ENCODE data around the gene BLOC1S3.
A peak's percentile ranks its signal among the peaks of the same experiment; 100 is the strongest.

The BLOC1S3 gene

GRCh38 chr19:45161738-45162607, 16.6 kb upstream of the BLOC1S3 start:
- no peaks in the 10 kb centered on the region for H3K36me3 ChIP-seq (ENCODE audit: control insufficient read depth in 5 of 5, insufficient read depth in 5 of 5, low read length in 5 of 5)
- H3K4me1 ChIP-seq (ENCODE audit: control insufficient read depth in 5 of 5, insufficient read depth in 5 of 5, low read length in 5 of 5), result peaks cover 0 to 18% (median 12%) of the 10 kb centered on the region in 5 donors
- no peaks in the 10 kb centered on the region for H3K9me3 ChIP-seq (ENCODE audit: control insufficient read depth in 5 of 5, low read length in 5 of 5)
- H3K27me3 ChIP-seq (ENCODE audit: control insufficient read depth in 5 of 5, insufficient read depth in 4 of 5, low read length in 5 of 5), result peaks cover 46 to 58% (median 53%) of the 10 kb centered on the region in 5 donors
- no peak overlapping the region for H3K4me3 ChIP-seq (ENCODE audit: low read depth in 1 of 5, low read length in 5 of 5)
- H3K9ac ChIP-seq (ENCODE audit: low read length in 5 of 5), result no peak overlapping the region
- no peak overlapping the region for H3K27ac ChIP-seq (ENCODE audit: low read depth, low read length)

GRCh38 chr19:45162608-45163143, 15.9 kb upstream of the BLOC1S3 start:
- Histone ChIP-seq H3K27me3 (ENCODE audit: control insufficient read depth in 5 of 5, insufficient read depth in 4 of 5, low read length in 5 of 5) (peaks cover 46 to 55% (median 52%) of the 10 kb centered on the region in 5 donors), H3K36me3 (ENCODE audit: control insufficient read depth in 5 of 5, insufficient read depth in 5 of 5, low read length in 5 of 5) (no peaks in the 10 kb centered on the region), H3K4me3 (ENCODE audit: low read depth in 1 of 5, low read length in 5 of 5) (no peak overlapping the region), H3K9ac (ENCODE audit: low read length in 5 of 5) (no peak overlapping the region), H3K9me3 (ENCODE audit: control insufficient read depth in 5 of 5, low read length in 5 of 5) (no peaks in the 10 kb centered on the region), H3K4me1 (ENCODE audit: control insufficient read depth in 5 of 5, insufficient read depth in 5 of 5, low read length in 5 of 5) (peaks cover 0 to 18% (median 13%) of the 10 kb centered on the region in 5 donors), H3K27ac (ENCODE audit: low read depth, low read length) (no peak overlapping the region)

GRCh38 chr19:45163156-45163555, 15.4 kb upstream of the BLOC1S3 start:
- H3K27ac ChIP-seq (ENCODE audit: low read depth, low read length), result no peak overlapping the region
- peaks cover 0 to 18% (median 13%) of the 10 kb centered on the region in 5 donors for H3K4me1 ChIP-seq (ENCODE audit: control insufficient read depth in 5 of 5, insufficient read depth in 5 of 5, low read length in 5 of 5)
- no peaks in the 10 kb centered on the region for H3K9me3 ChIP-seq (ENCODE audit: control insufficient read depth in 5 of 5, low read length in 5 of 5)
- H3K4me3 ChIP-seq (ENCODE audit: low read depth in 1 of 5, low read length in 5 of 5), result no peak overlapping the region
- no peak overlapping the region for H3K9ac ChIP-seq (ENCODE audit: low read length in 5 of 5)
- H3K36me3 ChIP-seq (ENCODE audit: control insufficient read depth in 5 of 5, insufficient read depth in 5 of 5, low read length in 5 of 5), result no peaks in the 10 kb centered on the region
- H3K27me3 ChIP-seq (ENCODE audit: control insufficient read depth in 5 of 5, insufficient read depth in 4 of 5, low read length in 5 of 5), result peaks cover 43 to 50% (median 49%) of the 10 kb centered on the region in 5 donors

GRCh38 chr19:45163751-45164460, 14.7 kb upstream of the BLOC1S3 start:
- Histone ChIP-seq H3K9ac (ENCODE audit: low read length in 5 of 5) (peak overlapping the region in 1 of 5 donors; percentile 41), H3K36me3 (ENCODE audit: control insufficient read depth in 5 of 5, insufficient read depth in 5 of 5, low read length in 5 of 5) (no peaks in the 10 kb centered on the region), H3K4me3 (ENCODE audit: low read depth in 1 of 5, low read length in 5 of 5) (no peak overlapping the region), H3K27me3 (ENCODE audit: control insufficient read depth in 5 of 5, insufficient read depth in 4 of 5, low read length in 5 of 5) (peaks cover 36 to 43% (median 41%) of the 10 kb centered on the region in 5 donors), H3K4me1 (ENCODE audit: control insufficient read depth in 5 of 5, insufficient read depth in 5 of 5, low read length in 5 of 5) (peaks cover 0 to 20% (median 13%) of the 10 kb centered on the region in 5 donors), H3K9me3 (ENCODE audit: control insufficient read depth in 5 of 5, low read length in 5 of 5) (no peaks in the 10 kb centered on the region), H3K27ac (ENCODE audit: low read depth, low read length) (no peak overlapping the region)

- Histone ChIP-seq H3K27ac (ENCODE audit: low read depth, low read length) (no peak overlapping the region), H3K36me3 (ENCODE audit: control insufficient read depth in 5 of 5, insufficient read depth in 5 of 5, low read length in 5 of 5) (peaks cover 0 to 2% (median 0%) of the 10 kb centered on the region in 5 donors), H3K9me3 (ENCODE audit: control insufficient read depth in 5 of 5, low read length in 5 of 5) (no peaks in the 10 kb centered on the region), H3K27me3 (ENCODE audit: control insufficient read depth in 5 of 5, insufficient read depth in 4 of 5, low read length in 5 of 5) (peaks cover 28 to 34% (median 33%) of the 10 kb centered on the region in 5 donors), H3K4me3 (ENCODE audit: low read depth in 1 of 5, low read length in 5 of 5) (no peak overlapping the region), H3K4me1 (ENCODE audit: control insufficient read depth in 5 of 5, insufficient read depth in 5 of 5, low read length in 5 of 5) (peaks cover 0 to 21% (median 13%) of the 10 kb centered on the region in 5 donors), H3K9ac (ENCODE audit: low read length in 5 of 5) (peak overlapping the region in 1 of 5 donors; percentile 41)
These were observed 13.8 kb upstream of the BLOC1S3 start for GRCh38 chr19:45164577-45165335.

- peak overlapping the region in 1 of 5 donors; percentile 20 for H3K9ac ChIP-seq (ENCODE audit: low read length in 5 of 5)
- H3K27ac ChIP-seq (ENCODE audit: low read depth, low read length), result no peak overlapping the region
- no peak overlapping the region for H3K4me3 ChIP-seq (ENCODE audit: low read depth in 1 of 5, low read length in 5 of 5)
- H3K27me3 ChIP-seq (ENCODE audit: control insufficient read depth in 5 of 5, insufficient read depth in 4 of 5, low read length in 5 of 5), result peaks cover 9 to 14% (median 14%) of the 10 kb centered on the region in 5 donors
- peaks cover 0 to 2% (median 0%) of the 10 kb centered on the region in 5 donors for H3K36me3 ChIP-seq (ENCODE audit: control insufficient read depth in 5 of 5, insufficient read depth in 5 of 5, low read length in 5 of 5)
- peaks cover 0 to 34% (median 13%) of the 10 kb centered on the region in 5 donors for H3K4me1 ChIP-seq (ENCODE audit: control insufficient read depth in 5 of 5, insufficient read depth in 5 of 5, low read length in 5 of 5)
- no peaks in the 10 kb centered on the region for H3K9me3 ChIP-seq (ENCODE audit: control insufficient read depth in 5 of 5, low read length in 5 of 5)
These were observed 11.8 kb upstream of the BLOC1S3 start for GRCh38 chr19:45166723-45167252.

- H3K9ac ChIP-seq (ENCODE audit: low read length in 5 of 5), result no peak overlapping the region
- no peak overlapping the region for H3K4me3 ChIP-seq (ENCODE audit: low read depth in 1 of 5, low read length in 5 of 5)
- H3K4me1 ChIP-seq (ENCODE audit: control insufficient read depth in 5 of 5, insufficient read depth in 5 of 5, low read length in 5 of 5), result peaks cover 3 to 42% (median 17%) of the 10 kb centered on the region in 5 donors
- H3K9me3 ChIP-seq (ENCODE audit: control insufficient read depth in 5 of 5, low read length in 5 of 5), result no peaks in the 10 kb centered on the region
- H3K36me3 ChIP-seq (ENCODE audit: control insufficient read depth in 5 of 5, insufficient read depth in 5 of 5, low read length in 5 of 5), result peaks cover 0 to 2% (median 0%) of the 10 kb centered on the region in 5 donors
- H3K27me3 ChIP-seq (ENCODE audit: control insufficient read depth in 5 of 5, insufficient read depth in 4 of 5, low read length in 5 of 5), result peaks cover 0 to 4% (median 0%) of the 10 kb centered on the region in 5 donors
- H3K27ac ChIP-seq (ENCODE audit: low read depth, low read length), result no peak overlapping the region
These were observed 9.7 kb upstream of the BLOC1S3 start for GRCh38 chr19:45168767-45169351.

- Histone ChIP-seq H3K27me3 (ENCODE audit: control insufficient read depth in 5 of 5, insufficient read depth in 4 of 5, low read length in 5 of 5) (peaks cover 0 to 2% (median 0%) of the 10 kb centered on the region in 5 donors), H3K9me3 (ENCODE audit: control insufficient read depth in 5 of 5, low read length in 5 of 5) (no peaks in the 10 kb centered on the region), H3K36me3 (ENCODE audit: control insufficient read depth in 5 of 5, insufficient read depth in 5 of 5, low read length in 5 of 5) (peaks cover 0 to 2% (median 0%) of the 10 kb centered on the region in 5 donors), H3K4me3 (ENCODE audit: low read depth in 1 of 5, low read length in 5 of 5) (no peak overlapping the region), H3K27ac (ENCODE audit: low read depth, low read length) (no peak overlapping the region), H3K9ac (ENCODE audit: low read length in 5 of 5) (no peak overlapping the region), H3K4me1 (ENCODE audit: control insufficient read depth in 5 of 5, insufficient read depth in 5 of 5, low read length in 5 of 5) (peaks cover 3 to 37% (median 14%) of the 10 kb centered on the region in 5 donors)
These were observed 9.0 kb upstream of the BLOC1S3 start for GRCh38 chr19:45169602-45170001.

Data from subcutaneous abdominal adipose tissue (tissue), 5 donors.